Glutamatergic neuron (in vitro differentiated cells): ENCODE measurements around the gene PGRMC1. TPM values are rescaled to one million over a fixed set of nuclear protein-coding genes. Genes with fewer than 3 reads are reported as not detected.
A peak's percentile ranks its signal among the peaks of the same experiment; 100 is the strongest.
"Not testable (repeated sequence)": the region's sequence is repeated elsewhere in the genome, so short reads cannot be mapped to it uniquely, and the experiment has no call there.

ENCODE experiments used
- DNase-seq: peaks from one replicate; pipeline ENCODE4 v3.0.0; 2022
- H3K27ac Mint-ChIP-seq: one replicate; pipeline ENCODE4 v1.8.0; 2020; ENCODE audit warnings: mild to moderate bottlenecking, mixed read lengths, inconsistent platforms; ENCODE audit not compliant: unreplicated experiment
- H3K27me3 Mint-ChIP-seq: one replicate; pipeline ENCODE4 v1.8.0; 2020; ENCODE audit warnings: mild to moderate bottlenecking, moderate library complexity, mixed read lengths, inconsistent platforms; ENCODE audit not compliant: unreplicated experiment
- H3K36me3 Mint-ChIP-seq: one replicate; pipeline ENCODE4 v1.8.0; 2020; ENCODE audit warnings: mild to moderate bottlenecking, mixed read lengths, inconsistent platforms; ENCODE audit not compliant: unreplicated experiment
- H3K4me1 Mint-ChIP-seq: one replicate; pipeline ENCODE4 v1.8.0; 2020; ENCODE audit warnings: mild to moderate bottlenecking, low read depth, mixed read lengths, inconsistent platforms; ENCODE audit not compliant: unreplicated experiment
- H3K4me3 Mint-ChIP-seq: one replicate; pipeline ENCODE4 v1.8.0; 2020; ENCODE audit warnings: mild to moderate bottlenecking, mixed read lengths, inconsistent platforms; ENCODE audit not compliant: unreplicated experiment
- H3K9me3 Mint-ChIP-seq: one replicate; pipeline ENCODE4 v1.8.0; 2020; ENCODE audit warnings: mild to moderate bottlenecking, moderate library complexity, mixed read lengths, inconsistent platforms; ENCODE audit not compliant: unreplicated experiment
- total RNA-seq: library from RNA; stranded (reverse); fragmentation: NEBNext Ultra II Directional; extraction: Animal tissue kit (Norgen Biotek cat#: 25700); gene quantifications from one replicate; pipeline ENCODE4 v1.2.1, GENCODE V29; 2021; ENCODE audit not compliant: unreplicated experiment
- TF ChIP-seq, protein P1 (sequence below): fragments of 200-600 bp; sonication (generic); IDR thresholded peaks from one replicate; pipeline ENCODE4 v1.5.0; 2021; ENCODE audit not compliant: partially characterized antibody, unreplicated experiment

PGRMC1 gene
- total RNA-seq, 1 donor from 2014 or later = 239 TPM

DNA sequence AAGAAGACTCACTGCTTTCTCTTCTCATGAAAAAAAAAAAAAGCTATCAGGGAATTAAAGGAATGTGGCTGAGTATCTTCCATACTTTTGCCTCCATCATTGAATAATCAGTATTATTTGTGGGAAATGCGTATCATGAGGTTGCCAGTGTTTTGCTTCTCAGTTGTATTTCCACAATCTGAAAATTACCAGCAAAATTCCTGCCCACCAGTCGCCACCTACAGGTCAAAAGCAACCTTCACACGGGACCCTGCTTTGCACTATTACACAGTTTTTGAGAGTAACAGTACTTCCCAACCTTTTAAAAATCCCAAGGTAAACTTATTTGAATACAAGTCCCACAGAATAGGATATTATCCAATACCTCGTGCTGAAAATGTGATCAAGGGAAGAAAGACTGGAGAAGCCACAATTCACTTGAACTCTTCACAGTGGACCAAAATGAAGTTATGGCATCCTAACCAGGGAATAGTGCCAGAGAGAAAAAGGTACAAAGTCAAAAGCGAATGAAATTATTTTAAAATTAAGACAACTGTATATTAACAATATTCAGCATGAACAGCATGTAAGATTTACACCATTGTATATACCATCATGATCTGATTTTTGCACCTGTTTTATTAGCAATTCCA lies 30.4 kb downstream of the PGRMC1 start:
- Mint-ChIP-seq H3K27me3 (peaks cover 3% of the 10 kb centered on the region), H3K36me3 (no peaks in the 10 kb centered on the region), H3K4me1 (no peaks in the 10 kb centered on the region), H3K9me3 (peaks cover 2% of the 10 kb centered on the region), H3K4me3 (no peak overlapping the region), H3K27ac (no peak overlapping the region)
- no peak for DNase-seq
- TF ChIP-seq, protein P1, sequence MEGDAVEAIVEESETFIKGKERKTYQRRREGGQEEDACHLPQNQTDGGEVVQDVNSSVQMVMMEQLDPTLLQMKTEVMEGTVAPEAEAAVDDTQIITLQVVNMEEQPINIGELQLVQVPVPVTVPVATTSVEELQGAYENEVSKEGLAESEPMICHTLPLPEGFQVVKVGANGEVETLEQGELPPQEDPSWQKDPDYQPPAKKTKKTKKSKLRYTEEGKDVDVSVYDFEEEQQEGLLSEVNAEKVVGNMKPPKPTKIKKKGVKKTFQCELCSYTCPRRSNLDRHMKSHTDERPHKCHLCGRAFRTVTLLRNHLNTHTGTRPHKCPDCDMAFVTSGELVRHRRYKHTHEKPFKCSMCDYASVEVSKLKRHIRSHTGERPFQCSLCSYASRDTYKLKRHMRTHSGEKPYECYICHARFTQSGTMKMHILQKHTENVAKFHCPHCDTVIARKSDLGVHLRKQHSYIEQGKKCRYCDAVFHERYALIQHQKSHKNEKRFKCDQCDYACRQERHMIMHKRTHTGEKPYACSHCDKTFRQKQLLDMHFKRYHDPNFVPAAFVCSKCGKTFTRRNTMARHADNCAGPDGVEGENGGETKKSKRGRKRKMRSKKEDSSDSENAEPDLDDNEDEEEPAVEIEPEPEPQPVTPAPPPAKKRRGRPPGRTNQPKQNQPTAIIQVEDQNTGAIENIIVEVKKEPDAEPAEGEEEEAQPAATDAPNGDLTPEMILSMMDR = peak; percentile 61

DNA sequence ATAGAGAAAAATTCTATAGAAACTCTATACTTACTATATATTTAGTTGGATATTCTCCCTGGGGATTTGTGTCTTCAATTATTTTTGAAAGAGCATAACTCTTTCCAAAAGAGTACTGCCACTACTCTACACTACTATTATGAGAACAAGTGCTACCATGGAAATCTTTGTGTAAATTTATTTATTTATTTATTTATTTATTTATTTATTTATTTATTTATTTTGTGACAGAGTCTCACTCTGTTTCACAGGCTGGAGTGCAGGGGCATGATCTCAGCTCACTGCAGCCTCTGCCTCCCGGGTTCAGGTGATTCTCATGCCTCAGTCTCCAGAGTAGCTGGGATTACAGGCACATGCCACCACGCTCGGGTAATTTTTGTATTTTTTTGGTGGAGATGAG lies 31.0 kb downstream of the PGRMC1 start:
- not testable (repeated sequence) for H3K4me3 Mint-ChIP-seq, H3K9me3 Mint-ChIP-seq, H3K27me3 Mint-ChIP-seq, H3K36me3 Mint-ChIP-seq, H3K27ac Mint-ChIP-seq, DNase-seq, H3K4me1 Mint-ChIP-seq

DNA sequence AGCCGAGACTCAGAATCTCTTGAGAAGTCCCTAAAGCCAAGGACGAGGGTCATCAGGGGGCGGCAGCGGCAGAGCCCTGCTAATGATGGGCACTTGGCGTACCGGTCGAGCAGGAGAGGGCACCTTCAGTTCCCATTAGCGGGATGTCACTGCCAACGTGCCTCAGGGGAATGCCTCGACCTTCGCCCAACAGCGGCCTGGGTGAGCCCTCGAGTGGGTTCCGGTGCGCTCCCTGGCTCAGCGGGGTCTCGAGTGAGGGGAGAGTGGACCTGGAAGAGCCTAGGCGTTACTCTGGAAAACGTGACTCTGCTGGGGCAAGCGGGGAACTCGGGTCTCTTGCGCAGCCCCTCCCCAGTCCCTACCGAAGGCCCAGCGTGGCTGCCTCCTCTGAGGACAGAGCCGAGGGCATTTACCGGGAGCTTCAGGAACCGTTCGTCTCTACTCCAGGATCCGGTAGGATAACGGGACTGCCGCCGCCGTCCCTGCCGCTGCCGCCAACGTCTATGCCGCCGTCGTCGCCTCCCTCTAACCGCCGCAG lies 36.9 kb downstream of the PGRMC1 start:
- Mint-ChIP-seq H3K4me1 (no peaks in the 10 kb centered on the region), H3K9me3 (peaks cover 2% of the 10 kb centered on the region), H3K36me3 (no peaks in the 10 kb centered on the region), H3K4me3 (peak overlapping the region; percentile 75), H3K27me3 (peaks cover 5% of the 10 kb centered on the region), H3K27ac (no peak overlapping the region)
- TF ChIP-seq, protein P1 = no peak
- no peak for DNase-seq

DNA sequence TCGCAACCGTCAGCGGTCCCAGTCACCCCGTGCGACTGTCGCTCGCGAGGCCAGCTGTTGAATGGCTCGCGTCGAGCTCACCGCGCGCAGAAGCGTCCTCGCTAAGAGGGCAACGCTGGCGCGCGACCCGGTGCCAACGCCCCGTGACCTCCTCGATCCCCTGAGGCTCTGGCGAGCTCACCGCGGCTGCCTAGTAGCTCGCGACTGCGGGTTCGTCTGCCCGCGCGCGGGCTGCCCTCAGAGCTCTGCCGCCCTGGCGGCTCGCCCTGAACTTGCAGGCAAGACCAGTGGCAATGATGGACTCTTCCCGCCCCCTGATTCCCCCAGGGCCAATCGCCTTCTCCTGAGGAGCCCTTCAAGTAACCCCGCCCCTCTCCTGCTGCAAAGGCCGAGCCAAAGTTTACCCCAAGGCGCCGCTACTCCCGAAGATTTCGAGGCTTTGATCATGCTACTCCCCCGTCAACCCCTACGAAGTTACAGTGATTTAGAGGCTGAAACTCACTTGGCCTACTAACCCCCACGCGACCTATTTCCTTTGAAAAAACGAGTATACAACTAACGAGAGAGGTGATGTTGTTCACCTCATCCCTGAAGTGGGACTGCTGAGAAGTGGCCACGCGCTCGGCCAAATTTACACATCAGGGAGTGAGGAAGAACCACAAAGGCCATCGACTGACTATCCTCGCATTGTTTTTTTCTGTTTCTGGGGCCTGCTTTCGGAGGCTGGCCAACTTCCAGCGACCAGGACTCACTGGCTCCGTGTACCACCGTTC lies 37.5 kb downstream of the PGRMC1 start:
- Mint-ChIP-seq H3K4me1 (no peaks in the 10 kb centered on the region), H3K36me3 (no peaks in the 10 kb centered on the region), H3K9me3 (peaks cover 2% of the 10 kb centered on the region), H3K27me3 (peaks cover 5% of the 10 kb centered on the region), H3K27ac (no peak overlapping the region), H3K4me3 (peak overlapping the region; percentile 75)
- DNase-seq = peak; percentile 62
- TF ChIP-seq, protein P1 = peak; percentile 36

DNA sequence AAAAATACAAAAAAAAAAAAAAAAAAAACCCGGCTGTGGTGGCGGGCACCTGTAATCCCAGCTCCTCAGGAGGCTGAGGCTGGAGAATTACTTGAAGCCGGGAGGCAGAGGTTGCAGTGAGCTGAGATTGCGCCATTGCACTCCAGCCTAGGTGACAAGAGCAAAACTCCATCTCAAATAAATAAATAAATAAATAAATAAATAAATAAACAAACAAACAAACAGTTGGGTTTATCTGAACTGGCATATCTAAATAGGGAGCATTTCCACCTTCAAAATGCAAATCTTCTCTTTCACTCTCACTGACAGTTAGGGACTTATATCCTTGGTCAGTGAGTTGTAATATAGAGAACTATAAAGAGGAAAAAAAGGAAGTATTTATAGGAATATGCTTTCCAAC lies 46.3 kb downstream of the PGRMC1 start:
- H3K36me3 Mint-ChIP-seq = not testable (repeated sequence)

DNA sequence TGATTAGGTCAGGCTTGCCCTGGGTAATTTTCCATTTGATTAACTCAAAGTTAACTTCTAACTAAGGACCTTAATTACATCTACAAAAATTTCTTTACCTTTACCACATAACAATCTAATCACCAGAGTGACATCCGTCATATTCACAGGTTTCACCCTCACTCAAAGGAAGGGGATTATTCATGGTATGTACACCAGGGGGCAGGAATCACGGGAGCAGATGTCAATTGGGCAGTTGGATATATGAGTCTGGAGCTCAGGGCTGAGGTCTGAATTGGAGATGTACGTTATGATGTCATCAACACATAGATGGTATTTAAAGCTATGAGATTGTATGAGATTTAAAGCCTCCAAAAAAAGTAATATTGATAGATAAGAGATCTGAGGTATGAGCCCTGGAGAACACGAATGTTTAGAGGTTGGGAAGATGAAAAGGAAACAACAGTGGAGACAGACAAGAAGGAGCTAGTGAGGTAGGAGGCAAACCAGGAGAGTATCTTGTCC lies 52.9 kb downstream of the PGRMC1 start:
- H3K4me1 Mint-ChIP-seq = no peaks in the 10 kb centered on the region
- H3K27ac Mint-ChIP-seq = no peak overlapping the region
- TF ChIP-seq, protein P1 = no peak
- H3K9me3 Mint-ChIP-seq = no peaks in the 10 kb centered on the region
- H3K4me3 Mint-ChIP-seq = no peak overlapping the region
- DNase-seq = no peak
- no peaks in the 10 kb centered on the region for H3K36me3 Mint-ChIP-seq
- H3K27me3 Mint-ChIP-seq = peaks cover 1% of the 10 kb centered on the region

More for the DNA sequence above, 46.3 kb downstream of the PGRMC1 start:
- H3K27me3 Mint-ChIP-seq, DNase-seq, H3K9me3 Mint-ChIP-seq, H3K27ac Mint-ChIP-seq, H3K4me3 Mint-ChIP-seq, H3K4me1 Mint-ChIP-seq: not testable (repeated sequence)
